Measurements from ENCODE around the gene DLG2.
A peak's percentile ranks its signal among the peaks of the same experiment; 100 is the strongest.

The DLG2 gene

DNA sequence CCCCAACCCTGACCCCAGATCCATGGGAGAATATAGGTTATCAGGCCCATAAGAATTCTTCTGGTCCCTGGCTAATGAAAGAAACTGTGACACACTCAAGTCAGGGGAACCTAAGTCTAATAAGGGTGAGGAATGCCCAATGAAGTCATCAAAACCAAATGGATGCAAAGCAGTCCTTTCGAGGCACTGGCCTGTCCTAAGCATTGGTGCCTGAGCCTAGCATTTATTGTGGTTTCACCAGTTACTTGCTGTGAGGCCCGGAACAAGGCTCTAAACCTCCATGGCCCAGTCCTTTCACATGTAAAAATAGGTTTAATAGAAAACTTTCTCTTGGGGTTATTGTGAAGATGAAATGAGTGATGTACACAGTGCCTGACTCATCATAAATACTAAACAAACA, 712.6 kb downstream of the DLG2 start:
- no peak overlapping the region for H3K4me3 ChIP-seq (ENCODE audit: low read length)
- no peak for DNase-seq (ENCODE audit: low read depth)
- TF ChIP-seq, protein P1, sequence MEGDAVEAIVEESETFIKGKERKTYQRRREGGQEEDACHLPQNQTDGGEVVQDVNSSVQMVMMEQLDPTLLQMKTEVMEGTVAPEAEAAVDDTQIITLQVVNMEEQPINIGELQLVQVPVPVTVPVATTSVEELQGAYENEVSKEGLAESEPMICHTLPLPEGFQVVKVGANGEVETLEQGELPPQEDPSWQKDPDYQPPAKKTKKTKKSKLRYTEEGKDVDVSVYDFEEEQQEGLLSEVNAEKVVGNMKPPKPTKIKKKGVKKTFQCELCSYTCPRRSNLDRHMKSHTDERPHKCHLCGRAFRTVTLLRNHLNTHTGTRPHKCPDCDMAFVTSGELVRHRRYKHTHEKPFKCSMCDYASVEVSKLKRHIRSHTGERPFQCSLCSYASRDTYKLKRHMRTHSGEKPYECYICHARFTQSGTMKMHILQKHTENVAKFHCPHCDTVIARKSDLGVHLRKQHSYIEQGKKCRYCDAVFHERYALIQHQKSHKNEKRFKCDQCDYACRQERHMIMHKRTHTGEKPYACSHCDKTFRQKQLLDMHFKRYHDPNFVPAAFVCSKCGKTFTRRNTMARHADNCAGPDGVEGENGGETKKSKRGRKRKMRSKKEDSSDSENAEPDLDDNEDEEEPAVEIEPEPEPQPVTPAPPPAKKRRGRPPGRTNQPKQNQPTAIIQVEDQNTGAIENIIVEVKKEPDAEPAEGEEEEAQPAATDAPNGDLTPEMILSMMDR (IDR thresholded peaks at IDR 0.05; ENCODE audit: insufficient read depth, low read depth, low read length, missing control alignments): no peak

DNA sequence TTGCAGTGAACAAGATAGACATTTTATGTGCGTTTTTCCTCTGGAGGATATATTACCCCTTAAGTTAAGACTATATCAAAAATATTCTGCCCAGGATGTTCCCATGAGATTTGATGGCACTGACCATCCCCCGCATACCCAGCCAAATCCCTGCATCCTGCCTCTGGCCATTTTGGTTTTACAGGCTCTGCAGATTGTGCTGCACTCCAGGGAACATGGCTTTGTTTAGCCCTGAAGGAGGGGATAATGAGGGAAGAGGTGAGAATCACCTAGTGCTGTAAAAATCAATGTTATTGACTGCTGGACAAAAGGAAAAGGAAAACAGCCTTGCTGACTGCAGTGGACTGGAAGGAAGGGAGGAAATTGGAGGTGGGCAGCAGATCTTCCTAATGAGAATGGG, 717.4 kb downstream of the DLG2 start:
- DNase-seq (ENCODE audit: low read depth): no peak
- TF ChIP-seq, protein P1 (IDR thresholded peaks at IDR 0.05; ENCODE audit: insufficient read depth, low read depth, low read length, missing control alignments): no peak
- no peak overlapping the region for H3K4me3 ChIP-seq (ENCODE audit: low read length)

DNA sequence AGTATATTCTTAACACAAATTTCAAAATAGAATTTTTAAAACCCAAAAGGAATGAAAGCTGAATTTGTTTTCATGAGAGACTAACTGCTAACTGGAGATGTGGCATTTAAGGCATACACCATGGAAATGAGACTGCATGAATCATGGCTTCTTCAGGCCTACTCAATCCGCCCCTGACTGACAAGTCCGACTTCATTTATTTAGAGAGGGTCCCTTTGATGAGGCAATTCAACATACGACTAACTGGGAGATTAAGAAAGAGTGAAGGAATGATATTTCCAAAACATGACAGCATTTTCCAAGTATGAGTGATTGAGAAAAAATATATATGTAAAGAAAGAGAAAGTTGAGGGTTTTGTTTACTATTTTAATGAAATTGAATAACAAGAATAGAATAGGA, 720.1 kb downstream of the DLG2 start:
- peak; percentile 85 for DNase-seq (ENCODE audit: low read depth)
- TF ChIP-seq, protein P1 (IDR thresholded peaks at IDR 0.05; ENCODE audit: insufficient read depth, low read depth, low read length, missing control alignments): no peak
- no peak overlapping the region for H3K4me3 ChIP-seq (ENCODE audit: low read length)

DNA sequence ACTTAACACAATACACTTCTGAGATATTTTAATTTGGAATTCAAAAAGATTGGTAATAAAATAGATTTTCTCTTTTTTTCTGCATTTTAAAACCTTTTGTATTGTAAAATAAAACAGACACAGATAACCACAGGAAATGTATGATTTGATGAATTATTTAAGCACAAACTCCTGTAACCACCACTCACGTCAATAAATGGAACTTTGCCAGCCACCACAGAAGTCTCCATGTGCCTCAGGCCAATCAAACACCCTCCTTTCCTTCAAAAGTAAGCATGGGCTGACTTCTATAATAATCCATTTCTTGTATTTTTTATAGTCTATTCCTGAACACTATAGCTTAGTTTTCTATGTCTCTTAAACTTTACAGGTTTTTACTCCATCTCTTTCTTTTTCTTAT, 721.7 kb downstream of the DLG2 start:
- peak; percentile 51 for DNase-seq (ENCODE audit: low read depth)
- H3K4me3 ChIP-seq (ENCODE audit: low read length): no peak overlapping the region

DNA sequence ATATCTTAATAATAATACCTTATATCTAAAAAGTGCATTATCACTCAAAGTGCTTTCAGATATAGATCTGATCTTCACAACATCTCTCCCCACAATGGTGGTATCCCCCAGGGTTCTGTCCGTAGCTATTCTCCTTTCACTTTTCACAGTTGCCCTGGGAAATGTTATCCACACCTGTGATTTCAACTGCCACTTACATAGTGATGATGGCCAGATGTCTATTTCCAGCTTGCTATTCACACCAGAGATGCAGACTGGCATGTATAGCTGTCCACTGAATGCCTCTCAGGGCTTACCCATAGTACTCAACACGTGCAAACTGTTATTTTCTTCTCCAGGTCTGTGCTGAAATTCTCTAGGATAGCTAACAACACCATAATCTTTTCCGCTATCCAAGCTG, 724.7 kb downstream of the DLG2 start:
- no peak for DNase-seq (ENCODE audit: low read depth)
- TF ChIP-seq, protein P1 (IDR thresholded peaks at IDR 0.05; ENCODE audit: insufficient read depth, low read depth, low read length, missing control alignments): no peak
- no peak overlapping the region for H3K4me3 ChIP-seq (ENCODE audit: low read length)

More for the DNA sequence above, 721.7 kb downstream of the DLG2 start:
- TF ChIP-seq, protein P1 (IDR thresholded peaks at IDR 0.05; ENCODE audit: insufficient read depth, low read depth, low read length, missing control alignments): no peak

DNA sequence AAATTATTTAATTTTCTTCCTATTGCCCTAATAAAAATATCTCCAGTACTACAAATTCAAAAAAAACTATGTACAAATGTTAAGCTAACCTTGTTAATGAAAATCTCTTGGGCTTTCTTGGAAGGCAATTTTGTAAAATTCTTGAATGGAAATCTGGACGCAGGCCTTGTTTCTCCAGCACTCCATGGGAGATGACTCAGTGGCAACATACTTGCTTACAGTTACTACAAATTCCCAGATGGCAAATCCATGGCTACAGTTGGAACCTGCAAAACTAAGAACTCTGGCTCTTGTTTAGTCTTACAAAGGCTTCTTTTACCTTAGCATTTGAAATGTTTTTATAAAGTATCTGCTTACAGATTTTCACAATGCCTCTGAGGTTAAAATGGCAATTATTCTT, 725.2 kb downstream of the DLG2 start:
- TF ChIP-seq, protein P1 (IDR thresholded peaks at IDR 0.05; ENCODE audit: insufficient read depth, low read depth, low read length, missing control alignments): no peak
- no peak overlapping the region for H3K4me3 ChIP-seq (ENCODE audit: low read length)
- peak; percentile 8 for DNase-seq (ENCODE audit: low read depth)

DNA sequence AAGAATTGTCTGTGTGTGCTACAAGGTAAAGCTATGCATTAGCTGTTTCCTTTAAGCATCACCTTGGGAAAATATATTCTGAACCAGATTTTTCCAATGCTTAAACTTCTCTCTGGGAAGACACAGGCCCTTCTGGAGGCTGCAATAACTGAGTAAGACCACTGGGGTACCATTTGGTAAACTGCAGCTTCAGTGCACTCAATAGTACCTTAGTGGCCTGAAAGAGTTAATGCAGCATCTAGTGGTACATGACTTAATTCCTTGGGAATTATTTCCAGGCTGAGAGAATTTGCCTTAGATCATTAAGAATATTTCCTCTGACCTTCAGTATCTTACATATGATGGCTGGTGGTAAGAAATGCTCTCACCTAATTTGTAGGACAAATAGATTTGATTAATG, 727.4 kb downstream of the DLG2 start:
- no peak for DNase-seq (ENCODE audit: low read depth)
- TF ChIP-seq, protein P1 (IDR thresholded peaks at IDR 0.05; ENCODE audit: insufficient read depth, low read depth, low read length, missing control alignments): peak; percentile 25
- H3K4me3 ChIP-seq (ENCODE audit: low read length): no peak overlapping the region

Measured in epithelial cell of esophagus (primary cell).